ENCODE measurements around the gene CNTROB. TPM values are rescaled to one million over a fixed set of nuclear protein-coding genes. Genes with fewer than 3 reads are reported as not detected.

CNTROB gene
- total and polyA plus RNA-seq, 2 donors (not counting 1 experiment from before 2014, with no cell fraction given) = 23.1 to 34.8 TPM

DNA sequence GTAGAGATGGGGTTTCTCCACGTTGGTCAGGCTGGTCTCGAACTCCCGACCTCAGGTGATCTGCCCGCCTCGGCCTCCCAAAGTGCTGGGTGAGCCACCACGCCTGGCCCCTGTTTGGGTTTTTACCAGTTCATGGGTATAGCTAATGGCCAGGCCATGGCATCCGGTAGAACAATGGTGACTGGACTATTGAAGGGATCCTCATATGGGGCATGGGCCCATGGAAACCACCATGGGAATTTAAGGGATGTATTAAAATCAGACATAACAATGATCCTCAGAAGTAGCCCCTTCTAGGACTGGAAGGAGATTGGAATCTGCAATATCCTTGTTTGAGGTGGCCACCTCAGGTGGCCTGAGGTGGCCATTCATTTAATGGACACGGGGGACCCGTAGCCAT lies 52.9 kb downstream of the CNTROB start:
- Mint-ChIP-seq H3K9me3 (ENCODE audit: insufficient read depth) (no peaks in the 10 kb centered on the region), H3K4me3 (no peak overlapping the region), H3K27ac (no peak overlapping the region), H3K4me1 (peaks cover 10% of the 10 kb centered on the region), H3K27me3 (peaks cover 37% of the 10 kb centered on the region)
- 88% methylated on average over 9 of the region's 9 CpGs for WGBS (ENCODE audit: insufficient coverage)
- no peak overlapping the region for H3K4me3 ChIP-seq (ENCODE audit: control extremely low read depth in 1 of 5, extremely low read depth in 1 of 5, insufficient read depth in 1 of 5, low read depth in 2 of 5, low read length in 4 of 5)
- H3K4me2 ChIP-seq (replicated peaks; ENCODE audit: low read depth, low read length, poor library complexity, severe bottlenecking) = no peak overlapping the region
- CTCF ChIA-PET = interaction anchor here (1.0 to 9.8 kb wide), 5 partner anchors 17 to 121 kb away, joined by 3 to 284 read pairs (median 51); partner anchors contain the start of gene RNF227
- intact Hi-C loops (cut with micrococcal nuclease) = no loop called here
- no peak overlapping the region for H3K27ac ChIP-seq (ENCODE audit: low read length in 2 of 2)
- no peak for ATAC-seq (ENCODE audit: low read depth)
- peaks cover 0 to 4% (median 0%) of the 10 kb centered on the region in 4 experiments for H3K27me3 ChIP-seq (replicated peaks in 1 of 4; ENCODE audit: control extremely low read depth in 1 of 4, control insufficient read depth in 3 of 4, insufficient read depth in 4 of 4, low read length in 3 of 4)
- H2AFZ ChIP-seq (ENCODE audit: insufficient read depth, low read depth, low read length, poor library complexity, severe bottlenecking) = no peak overlapping the region
- POLR2A ChIA-PET = no interaction called here
- no peaks in the 10 kb centered on the region for H3K36me3 ChIP-seq (replicated peaks in 1 of 2; ENCODE audit: control extremely low read depth in 1 of 2, control insufficient read depth in 1 of 2, extremely low read depth in 1 of 2, insufficient read depth in 2 of 2, low read length in 1 of 2)
- TF ChIP-seq EZH2 (IDR thresholded peaks at IDR 0.05; ENCODE audit: borderline replicate concordance, insufficient read depth, low read depth, low read length, poor library complexity, severe bottlenecking) = no peak
- TF ChIP-seq, protein P1, sequence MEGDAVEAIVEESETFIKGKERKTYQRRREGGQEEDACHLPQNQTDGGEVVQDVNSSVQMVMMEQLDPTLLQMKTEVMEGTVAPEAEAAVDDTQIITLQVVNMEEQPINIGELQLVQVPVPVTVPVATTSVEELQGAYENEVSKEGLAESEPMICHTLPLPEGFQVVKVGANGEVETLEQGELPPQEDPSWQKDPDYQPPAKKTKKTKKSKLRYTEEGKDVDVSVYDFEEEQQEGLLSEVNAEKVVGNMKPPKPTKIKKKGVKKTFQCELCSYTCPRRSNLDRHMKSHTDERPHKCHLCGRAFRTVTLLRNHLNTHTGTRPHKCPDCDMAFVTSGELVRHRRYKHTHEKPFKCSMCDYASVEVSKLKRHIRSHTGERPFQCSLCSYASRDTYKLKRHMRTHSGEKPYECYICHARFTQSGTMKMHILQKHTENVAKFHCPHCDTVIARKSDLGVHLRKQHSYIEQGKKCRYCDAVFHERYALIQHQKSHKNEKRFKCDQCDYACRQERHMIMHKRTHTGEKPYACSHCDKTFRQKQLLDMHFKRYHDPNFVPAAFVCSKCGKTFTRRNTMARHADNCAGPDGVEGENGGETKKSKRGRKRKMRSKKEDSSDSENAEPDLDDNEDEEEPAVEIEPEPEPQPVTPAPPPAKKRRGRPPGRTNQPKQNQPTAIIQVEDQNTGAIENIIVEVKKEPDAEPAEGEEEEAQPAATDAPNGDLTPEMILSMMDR (IDR thresholded peaks at IDR 0.05) = no peak
- no peak overlapping the region for H3K9ac ChIP-seq (ENCODE audit: low read length)
- no peak for DNase-seq
- H4K20me1 ChIP-seq (ENCODE audit: control insufficient read depth, insufficient read depth, low read length, poor library complexity, severe bottlenecking) = no peaks in the 10 kb centered on the region
- peaks cover 3 to 10% of the 10 kb centered on the region in 2 donors for H3K4me1 ChIP-seq (ENCODE audit: control insufficient read depth in 2 of 2, insufficient read depth in 2 of 2, low read length in 2 of 2)
- no peaks in the 10 kb centered on the region for H3K79me2 ChIP-seq (ENCODE audit: control insufficient read depth, insufficient read depth, low read length)
- no peaks in the 10 kb centered on the region for H3K9me3 ChIP-seq (ENCODE audit: control extremely low read depth in 1 of 3, control insufficient read depth in 2 of 3, insufficient read depth in 1 of 3, low read length in 2 of 3)

DNA sequence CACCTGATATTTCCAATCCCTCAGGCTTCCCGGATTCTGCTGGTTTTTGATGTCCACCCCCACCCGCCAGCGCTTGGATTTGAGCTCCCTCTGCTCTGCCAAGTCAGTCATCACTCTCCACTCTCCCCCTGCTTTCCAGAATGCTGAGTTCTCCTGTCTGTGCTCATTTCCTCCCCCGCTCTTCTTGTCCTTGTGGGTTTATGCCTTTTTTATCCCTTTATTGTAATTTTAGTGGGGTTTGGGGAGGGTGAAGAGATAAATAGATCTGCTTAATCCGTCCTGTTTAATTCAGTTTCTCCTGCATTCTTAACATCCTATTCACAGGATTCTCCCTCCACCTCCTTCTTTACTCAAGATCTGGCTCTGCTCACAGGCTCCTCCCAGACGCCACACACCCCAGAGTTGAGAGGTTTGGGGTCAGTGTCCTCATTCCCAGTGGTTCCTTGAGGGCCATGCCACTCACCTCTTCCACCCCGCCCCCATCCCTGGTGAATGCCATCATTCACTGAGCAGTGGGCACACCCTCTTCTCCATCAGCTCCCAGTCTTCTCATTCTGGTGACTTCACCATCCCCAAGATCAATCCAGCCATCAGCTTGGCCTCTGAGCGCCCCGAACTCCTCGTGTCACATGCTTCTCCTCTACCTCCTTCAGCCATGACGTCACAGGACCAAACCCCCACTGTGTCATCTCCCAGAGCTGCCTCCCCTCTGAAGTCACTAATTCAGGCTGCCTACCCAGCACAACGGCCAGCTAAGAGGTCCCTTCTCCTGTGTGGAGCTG lies 55.3 kb downstream of the CNTROB start:
- peaks cover 0 to 4% (median 0%) of the 10 kb centered on the region in 4 experiments for H3K27me3 ChIP-seq (replicated peaks in 1 of 4; ENCODE audit: control extremely low read depth in 1 of 4, control insufficient read depth in 3 of 4, insufficient read depth in 4 of 4, low read length in 3 of 4)
- no peak overlapping the region for H2AFZ ChIP-seq (ENCODE audit: insufficient read depth, low read depth, low read length, poor library complexity, severe bottlenecking)
- H3K36me3 ChIP-seq (replicated peaks in 1 of 2; ENCODE audit: control extremely low read depth in 1 of 2, control insufficient read depth in 1 of 2, extremely low read depth in 1 of 2, insufficient read depth in 2 of 2, low read length in 1 of 2) = no peaks in the 10 kb centered on the region
- Mint-ChIP-seq H3K4me1 (peaks cover 17% of the 10 kb centered on the region), H3K9me3 (ENCODE audit: insufficient read depth) (no peaks in the 10 kb centered on the region), H3K4me3 (no peak overlapping the region), H3K27ac (no peak overlapping the region), H3K27me3 (peaks cover 24% of the 10 kb centered on the region)
- no peaks in the 10 kb centered on the region for H4K20me1 ChIP-seq (ENCODE audit: control insufficient read depth, insufficient read depth, low read length, poor library complexity, severe bottlenecking)
- H3K4me3 ChIP-seq (ENCODE audit: control extremely low read depth in 1 of 5, extremely low read depth in 1 of 5, insufficient read depth in 1 of 5, low read depth in 2 of 5, low read length in 4 of 5) = no peak overlapping the region
- H3K9me3 ChIP-seq (ENCODE audit: control extremely low read depth in 1 of 3, control insufficient read depth in 2 of 3, insufficient read depth in 1 of 3, low read length in 2 of 3) = no peaks in the 10 kb centered on the region
- DNase-seq = no peak
- no peak overlapping the region for H3K27ac ChIP-seq (ENCODE audit: low read length in 2 of 2)
- peaks cover 8 to 19% of the 10 kb centered on the region in 2 donors for H3K4me1 ChIP-seq (ENCODE audit: control insufficient read depth in 2 of 2, insufficient read depth in 2 of 2, low read length in 2 of 2)
- intact Hi-C loops (cut with micrococcal nuclease) = no loop called here
- ChIA-PET POLR2A (no interaction called here), CTCF (interaction anchor here (0.5 to 9.8 kb wide), 18 partner anchors 15 to 737 kb away, joined by 3 to 284 read pairs (median 4); partner anchors contain the start of genes GUCY2D, NAA38 and RNF227)
- no peak for ATAC-seq (ENCODE audit: low read depth)
- no peak overlapping the region for H3K4me2 ChIP-seq (replicated peaks; ENCODE audit: low read depth, low read length, poor library complexity, severe bottlenecking)
- H3K9ac ChIP-seq (ENCODE audit: low read length) = no peak overlapping the region
- no peak for TF ChIP-seq EZH2 (IDR thresholded peaks at IDR 0.05; ENCODE audit: borderline replicate concordance, insufficient read depth, low read depth, low read length, poor library complexity, severe bottlenecking)
- TF ChIP-seq, protein P1 (IDR thresholded peaks at IDR 0.05) = no peak
- WGBS (ENCODE audit: insufficient coverage) = 87% methylated on average over 10 of the region's 12 CpGs
- no peaks in the 10 kb centered on the region for H3K79me2 ChIP-seq (ENCODE audit: control insufficient read depth, insufficient read depth, low read length)
